DOHH2 (cell line): ENCODE measurements around the gene CFTR.

Experiments
- H3F3A ChIP-seq: fragments of 200-600 bp; sonication (generic), shearing (Covaris generic); 2 replicates; pipeline ENCODE4 v1.6.0; 2016; ENCODE audit warnings: antibody characterized with exemption, mild to moderate bottlenecking; ENCODE audit not compliant: control insufficient read depth, insufficient read depth
- H3K27ac ChIP-seq: fragments of 200-600 bp; sonication (generic); 2 replicates; pipeline ENCODE4 v1.5.1; 2014; ENCODE audit warnings: low read depth, mild to moderate bottlenecking, low read length, moderate library complexity
- H3K27me3 ChIP-seq: fragments of 200-600 bp; sonication (generic); 2 replicates; pipeline ENCODE4 v1.6.1; 2014; ENCODE audit warnings: mild to moderate bottlenecking, low read length, mixed read lengths; ENCODE audit not compliant: control insufficient read depth
- H3K36me3 ChIP-seq: fragments of 200-600 bp; sonication (generic); 2 replicates; pipeline ENCODE4 v1.6.1; 2014; ENCODE audit warnings: mild to moderate bottlenecking, low read length, moderate library complexity, mixed read lengths; ENCODE audit not compliant: control insufficient read depth
- H3K4me1 ChIP-seq: fragments of 200-600 bp; sonication (generic); 2 replicates; pipeline ENCODE4 v1.6.1; 2014; ENCODE audit warnings: mild to moderate bottlenecking, low read length, mixed read lengths; ENCODE audit not compliant: control insufficient read depth
- H3K4me2 ChIP-seq: fragments of 200-600 bp; sonication (generic); 2 replicates; pipeline ENCODE4 v1.6.0; 2014; ENCODE audit warnings: mild to moderate bottlenecking, low read length, moderate library complexity
- H3K4me3 ChIP-seq: fragments of 200-600 bp; sonication (generic); 2 replicates; pipeline ENCODE4 v1.5.1; 2014; ENCODE audit warnings: mild to moderate bottlenecking, low read length, mixed read lengths
- H3K79me2 ChIP-seq: fragments of 200-600 bp; sonication (generic); 2 replicates; pipeline ENCODE4 v1.6.1; 2014; ENCODE audit warnings: mild to moderate bottlenecking, low read length, mixed read lengths; ENCODE audit not compliant: control insufficient read depth
- H3K9me2 ChIP-seq: fragments of 200-600 bp; sonication (generic); replicated peaks from 2 replicates; pipeline ENCODE4 v1.6.1; 2014; ENCODE audit warnings: mild to moderate bottlenecking, low read length, mixed read lengths; ENCODE audit not compliant: control insufficient read depth
- H3K9me3 ChIP-seq: fragments of 200-600 bp; sonication (generic); 2 replicates; pipeline ENCODE4 v1.6.1; 2014; ENCODE audit warnings: antibody characterized with exemption, low read length, mixed read lengths; ENCODE audit not compliant: control insufficient read depth, insufficient read depth
- H4K20me1 ChIP-seq: fragments of 200-600 bp; sonication (generic); 2 replicates; pipeline ENCODE4 v1.6.0; 2014; ENCODE audit warnings: low read depth, mild to moderate bottlenecking, antibody characterized with exemption, low read length, moderate library complexity; ENCODE audit not compliant: control insufficient read depth, insufficient read depth
- EZH2phosphoT487 ChIP-seq: fragments of 200-600 bp; sonication (generic); IDR thresholded peaks from 2 replicates; pipeline ENCODE4 v1.6.1; 2017; ENCODE audit warnings: borderline replicate concordance, mild to moderate bottlenecking, antibody characterized with exemption, low read length, moderate library complexity, mixed read lengths
- TF ChIP-seq, protein P1 (sequence below): fragments of 200-600 bp; sonication (generic); IDR thresholded peaks from one replicate; pipeline ENCODE4 v1.5.1; 2014; ENCODE audit warnings: antibody characterized with exemption, mild to moderate bottlenecking, low read depth, low read length; ENCODE audit not compliant: poor library complexity, severe bottlenecking

The CFTR gene

DNA sequence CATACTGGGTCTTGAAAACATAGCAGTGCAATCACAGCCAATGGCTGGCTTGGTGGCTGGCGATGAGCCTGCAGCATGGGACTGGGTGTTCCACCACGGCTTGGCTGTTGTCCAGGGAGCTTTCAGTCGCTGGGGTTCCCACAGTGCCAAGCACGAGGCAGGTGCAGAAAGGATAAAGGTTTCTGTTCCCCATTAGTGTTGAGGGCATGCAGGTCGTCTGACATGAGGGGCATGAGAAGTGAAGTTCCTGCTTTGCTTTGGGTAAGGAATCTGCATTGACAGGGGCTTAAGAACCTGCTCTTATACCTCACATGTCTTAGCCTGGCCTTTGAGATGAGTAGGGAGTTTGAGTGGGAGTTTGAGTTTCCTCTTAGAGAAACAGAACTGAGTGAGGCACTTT is 9.0 kb upstream of the CFTR start:
- no peaks in the 10 kb centered on the region for H4K20me1 ChIP-seq
- TF ChIP-seq, protein P1, sequence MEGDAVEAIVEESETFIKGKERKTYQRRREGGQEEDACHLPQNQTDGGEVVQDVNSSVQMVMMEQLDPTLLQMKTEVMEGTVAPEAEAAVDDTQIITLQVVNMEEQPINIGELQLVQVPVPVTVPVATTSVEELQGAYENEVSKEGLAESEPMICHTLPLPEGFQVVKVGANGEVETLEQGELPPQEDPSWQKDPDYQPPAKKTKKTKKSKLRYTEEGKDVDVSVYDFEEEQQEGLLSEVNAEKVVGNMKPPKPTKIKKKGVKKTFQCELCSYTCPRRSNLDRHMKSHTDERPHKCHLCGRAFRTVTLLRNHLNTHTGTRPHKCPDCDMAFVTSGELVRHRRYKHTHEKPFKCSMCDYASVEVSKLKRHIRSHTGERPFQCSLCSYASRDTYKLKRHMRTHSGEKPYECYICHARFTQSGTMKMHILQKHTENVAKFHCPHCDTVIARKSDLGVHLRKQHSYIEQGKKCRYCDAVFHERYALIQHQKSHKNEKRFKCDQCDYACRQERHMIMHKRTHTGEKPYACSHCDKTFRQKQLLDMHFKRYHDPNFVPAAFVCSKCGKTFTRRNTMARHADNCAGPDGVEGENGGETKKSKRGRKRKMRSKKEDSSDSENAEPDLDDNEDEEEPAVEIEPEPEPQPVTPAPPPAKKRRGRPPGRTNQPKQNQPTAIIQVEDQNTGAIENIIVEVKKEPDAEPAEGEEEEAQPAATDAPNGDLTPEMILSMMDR, result no peak
- TF ChIP-seq EZH2phosphoT487, result no peak
- H3K27ac ChIP-seq, result no peak overlapping the region
- no peaks in the 10 kb centered on the region for H3K79me2 ChIP-seq
- no peaks in the 10 kb centered on the region for H3K9me2 ChIP-seq
- H3F3A ChIP-seq, result no peaks in the 10 kb centered on the region
- H3K4me2 ChIP-seq, result no peak overlapping the region
- no peaks in the 10 kb centered on the region for H3K27me3 ChIP-seq
- H3K4me1 ChIP-seq, result no peaks in the 10 kb centered on the region
- H3K36me3 ChIP-seq, result no peaks in the 10 kb centered on the region
- no peaks in the 10 kb centered on the region for H3K9me3 ChIP-seq
- no peak overlapping the region for H3K4me3 ChIP-seq

DNA sequence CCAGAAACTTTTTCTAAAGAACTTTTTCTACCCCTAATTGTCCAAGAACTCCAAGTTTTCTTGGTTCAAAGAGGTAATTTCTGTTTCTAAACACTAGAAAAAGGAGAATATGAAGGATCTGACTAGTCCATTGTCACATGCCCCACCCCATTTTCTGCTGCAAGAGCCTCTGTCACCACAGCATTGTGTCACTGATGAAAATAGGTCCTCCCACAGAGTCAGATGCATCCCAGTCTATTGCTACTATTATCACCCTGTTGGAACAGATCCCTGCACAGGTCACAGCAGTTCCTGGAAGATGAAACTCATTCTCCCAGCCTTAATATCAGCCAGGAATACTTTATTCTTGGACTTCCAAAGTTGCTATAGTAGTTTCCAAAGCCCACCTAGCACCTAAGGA is 7.5 kb upstream of the CFTR start:
- Histone ChIP-seq H3K27me3 (no peaks in the 10 kb centered on the region), H3K4me3 (no peak overlapping the region), H3K4me2 (no peak overlapping the region), H3K9me2 (no peaks in the 10 kb centered on the region), H3K79me2 (no peaks in the 10 kb centered on the region), H3K4me1 (no peaks in the 10 kb centered on the region), H3K27ac (no peak overlapping the region), H3K9me3 (no peaks in the 10 kb centered on the region), H4K20me1 (no peaks in the 10 kb centered on the region), H3K36me3 (no peaks in the 10 kb centered on the region), H3F3A (no peaks in the 10 kb centered on the region)
- TF ChIP-seq EZH2phosphoT487, result no peak
- TF ChIP-seq, protein P1, result no peak

DNA sequence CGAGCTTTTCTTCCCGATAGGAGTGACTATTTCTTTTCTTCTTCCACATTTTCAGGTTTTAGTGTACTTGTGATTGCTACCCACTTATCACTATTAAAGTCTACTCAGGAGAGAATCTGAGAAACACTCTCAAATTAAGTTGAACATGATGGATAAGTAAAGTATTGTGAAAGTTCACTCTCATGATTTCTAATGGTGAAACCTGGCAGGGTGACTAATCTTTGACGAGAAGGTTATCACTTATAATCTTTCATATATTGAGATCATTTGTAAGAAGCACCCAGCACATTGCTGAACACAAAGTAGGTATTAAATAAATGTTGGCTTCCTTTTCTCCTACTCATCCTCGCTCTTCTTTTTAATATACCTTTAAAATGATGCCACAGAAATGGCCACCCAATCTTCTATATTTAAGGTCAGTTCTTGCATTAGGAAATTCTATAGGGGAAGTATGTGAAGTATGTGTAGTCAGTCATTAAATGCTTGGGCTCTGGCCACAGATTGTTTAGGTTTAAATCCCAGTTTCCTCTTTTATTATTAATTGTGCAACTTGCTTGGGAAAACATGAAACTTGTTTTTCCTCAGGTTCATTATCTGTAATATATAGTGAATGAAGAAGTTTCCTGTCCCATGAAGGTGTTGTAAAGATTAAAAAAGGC is 3.1 kb upstream of the CFTR start:
- Histone ChIP-seq H3K36me3 (no peaks in the 10 kb centered on the region), H3K4me3 (no peak overlapping the region), H3K9me3 (no peaks in the 10 kb centered on the region), H3K9me2 (no peaks in the 10 kb centered on the region), H3K4me1 (no peaks in the 10 kb centered on the region), H3K79me2 (no peaks in the 10 kb centered on the region), H3K4me2 (no peak overlapping the region), H3F3A (no peaks in the 10 kb centered on the region), H4K20me1 (no peaks in the 10 kb centered on the region), H3K27me3 (no peaks in the 10 kb centered on the region), H3K27ac (no peak overlapping the region)
- TF ChIP-seq, protein P1, result no peak
- TF ChIP-seq EZH2phosphoT487, result no peak
